GM12878 (cell line): Measurements from ENCODE around the gene ZNF823.

ENCODE experiments used
- EZH2 ChIP-seq: IDR thresholded peaks from 2 replicates; pipeline ENCODE4 v1.6.1; 2012; ENCODE audit warnings: low read depth, mild to moderate bottlenecking, control low read depth, inconsistent platforms, low read length, borderline replicate concordance; ENCODE audit not compliant: control insufficient read depth
- RBBP5 ChIP-seq: fragments of 200-600 bp; sonication (generic); conservative IDR thresholded peaks from 2 replicates; pipeline ENCODE4 v1.6.1; 2016
- SREBF2 ChIP-seq: IDR thresholded peaks from 2 replicates; pipeline ENCODE4 v1.6.1; 2012; ENCODE audit warnings: mild to moderate bottlenecking, low read length
- YBX1 ChIP-seq: fragments of 450-650 bp; IDR thresholded peaks from 2 replicates; pipeline ENCODE4 v1.6.1; 2016; ENCODE audit warnings: antibody characterized with exemption
- TF ChIP-seq, protein P1 (sequence below), 3 experiments: IDR thresholded peaks in 2 of 3; conservative IDR thresholded peaks in 1 of 3; 2 replicates each; pipeline ENCODE4 v1.5.1; 2011; ENCODE audit warnings: low read depth in 3 of 3, low read length in 3 of 3, mild to moderate bottlenecking in 3 of 3, control low read depth in 2 of 3, moderate library complexity in 2 of 3, inconsistent platforms in 1 of 3, mixed read lengths in 1 of 3; ENCODE audit not compliant: control insufficient read depth in 2 of 3, insufficient read depth in 1 of 3; ENCODE audit errors: extremely low read depth in 1 of 3
- TF ChIP-seq, protein P2 (sequence below): IDR thresholded peaks from 2 replicates; pipeline ENCODE4 v1.6.1; 2012; ENCODE audit warnings: low read depth, low read length, improper control_type of control experiment
- TF ChIP-seq, protein P3 (sequence below): fragments of 450-650 bp; IDR thresholded peaks from 2 replicates; pipeline ENCODE4 v1.6.1; 2017; ENCODE audit warnings: borderline replicate concordance

DNA sequence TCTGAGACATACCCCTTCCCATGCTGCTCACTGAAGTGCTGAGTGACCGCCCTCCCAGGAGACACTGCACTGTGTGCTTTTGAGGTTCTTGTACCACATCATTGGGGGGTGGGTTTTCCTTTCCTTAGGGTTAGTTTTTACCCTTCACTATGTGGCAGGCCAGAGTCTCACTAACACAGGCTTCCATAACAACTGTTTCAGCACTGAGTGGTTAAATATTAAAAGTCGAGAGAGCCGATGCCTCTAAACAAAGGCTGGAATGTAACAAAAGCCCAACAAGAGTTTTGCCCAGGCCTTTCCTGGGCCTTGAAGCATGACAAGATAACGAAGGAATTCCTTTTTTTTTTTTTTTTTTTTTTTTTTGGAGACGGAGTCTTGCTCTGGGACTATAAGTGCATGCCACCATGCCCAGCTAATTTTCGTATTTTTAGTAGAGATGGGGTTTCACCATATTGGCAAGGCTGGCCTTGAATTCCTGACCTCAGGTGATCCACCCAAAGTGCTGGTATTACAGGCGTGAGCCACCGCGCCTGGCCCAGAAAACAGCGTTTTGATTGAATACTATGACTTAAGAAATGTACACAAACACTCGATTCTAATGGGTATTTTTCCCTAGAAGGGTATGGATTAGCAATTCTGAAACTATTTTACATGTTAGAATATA, 46.5 kb downstream of the ZNF823 start:
- no peak for TF ChIP-seq YBX1
- TF ChIP-seq, protein P1, sequence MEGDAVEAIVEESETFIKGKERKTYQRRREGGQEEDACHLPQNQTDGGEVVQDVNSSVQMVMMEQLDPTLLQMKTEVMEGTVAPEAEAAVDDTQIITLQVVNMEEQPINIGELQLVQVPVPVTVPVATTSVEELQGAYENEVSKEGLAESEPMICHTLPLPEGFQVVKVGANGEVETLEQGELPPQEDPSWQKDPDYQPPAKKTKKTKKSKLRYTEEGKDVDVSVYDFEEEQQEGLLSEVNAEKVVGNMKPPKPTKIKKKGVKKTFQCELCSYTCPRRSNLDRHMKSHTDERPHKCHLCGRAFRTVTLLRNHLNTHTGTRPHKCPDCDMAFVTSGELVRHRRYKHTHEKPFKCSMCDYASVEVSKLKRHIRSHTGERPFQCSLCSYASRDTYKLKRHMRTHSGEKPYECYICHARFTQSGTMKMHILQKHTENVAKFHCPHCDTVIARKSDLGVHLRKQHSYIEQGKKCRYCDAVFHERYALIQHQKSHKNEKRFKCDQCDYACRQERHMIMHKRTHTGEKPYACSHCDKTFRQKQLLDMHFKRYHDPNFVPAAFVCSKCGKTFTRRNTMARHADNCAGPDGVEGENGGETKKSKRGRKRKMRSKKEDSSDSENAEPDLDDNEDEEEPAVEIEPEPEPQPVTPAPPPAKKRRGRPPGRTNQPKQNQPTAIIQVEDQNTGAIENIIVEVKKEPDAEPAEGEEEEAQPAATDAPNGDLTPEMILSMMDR (IDR thresholded peaks at IDR 0.05 in 2 of 3, conservative IDR thresholded peaks at IDR 0.05 in 1 of 3; ENCODE audit: control insufficient read depth in 2 of 3, extremely low read depth in 1 of 3, insufficient read depth in 1 of 3, low read depth in 3 of 3, low read length in 3 of 3): no peak
- no peak for TF ChIP-seq RBBP5
- TF ChIP-seq, protein P2, sequence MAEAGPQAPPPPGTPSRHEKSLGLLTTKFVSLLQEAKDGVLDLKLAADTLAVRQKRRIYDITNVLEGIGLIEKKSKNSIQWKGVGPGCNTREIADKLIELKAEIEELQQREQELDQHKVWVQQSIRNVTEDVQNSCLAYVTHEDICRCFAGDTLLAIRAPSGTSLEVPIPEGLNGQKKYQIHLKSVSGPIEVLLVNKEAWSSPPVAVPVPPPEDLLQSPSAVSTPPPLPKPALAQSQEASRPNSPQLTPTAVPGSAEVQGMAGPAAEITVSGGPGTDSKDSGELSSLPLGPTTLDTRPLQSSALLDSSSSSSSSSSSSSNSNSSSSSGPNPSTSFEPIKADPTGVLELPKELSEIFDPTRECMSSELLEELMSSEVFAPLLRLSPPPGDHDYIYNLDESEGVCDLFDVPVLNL: no peak
- TF ChIP-seq SREBF2: no peak
- TF ChIP-seq, protein P3, sequence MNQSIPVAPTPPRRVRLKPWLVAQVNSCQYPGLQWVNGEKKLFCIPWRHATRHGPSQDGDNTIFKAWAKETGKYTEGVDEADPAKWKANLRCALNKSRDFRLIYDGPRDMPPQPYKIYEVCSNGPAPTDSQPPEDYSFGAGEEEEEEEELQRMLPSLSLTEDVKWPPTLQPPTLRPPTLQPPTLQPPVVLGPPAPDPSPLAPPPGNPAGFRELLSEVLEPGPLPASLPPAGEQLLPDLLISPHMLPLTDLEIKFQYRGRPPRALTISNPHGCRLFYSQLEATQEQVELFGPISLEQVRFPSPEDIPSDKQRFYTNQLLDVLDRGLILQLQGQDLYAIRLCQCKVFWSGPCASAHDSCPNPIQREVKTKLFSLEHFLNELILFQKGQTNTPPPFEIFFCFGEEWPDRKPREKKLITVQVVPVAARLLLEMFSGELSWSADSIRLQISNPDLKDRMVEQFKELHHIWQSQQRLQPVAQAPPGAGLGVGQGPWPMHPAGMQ: no peak
- TF ChIP-seq EZH2: no peak
